Karpas-422 (cell line): ENCODE results near the gene TTC29. TPM values are rescaled to one million over a fixed set of nuclear protein-coding genes. Genes with fewer than 3 reads are reported as not detected.

Experiments
- DNase-seq: peaks from one replicate; pipeline ENCODE4 v3.0.0-alpha.2; 2015
- H2AFZ ChIP-seq: fragments of 200-600 bp; sonication (generic); 2 replicates; pipeline ENCODE4 v1.6.1; 2014; ENCODE audit warnings: antibody characterized with exemption, low read length, mixed read lengths
- H3K27ac ChIP-seq: fragments of 200-600 bp; sonication (generic); 2 replicates; pipeline ENCODE4 v1.5.1; 2014; ENCODE audit warnings: mild to moderate bottlenecking, low read length, moderate library complexity
- H3K27me3 ChIP-seq: fragments of 200-600 bp; sonication (generic); 2 replicates; pipeline ENCODE4 v1.6.1; 2014; ENCODE audit warnings: low read length, mixed read lengths
- H3K36me3 ChIP-seq: fragments of 200-600 bp; sonication (generic); 2 replicates; pipeline ENCODE4 v1.6.1; 2014; ENCODE audit warnings: low read length, mixed read lengths; ENCODE audit not compliant: insufficient read depth
- H3K4me1 ChIP-seq: fragments of 200-600 bp; sonication (generic); 2 replicates; pipeline ENCODE4 v1.6.1; 2014; ENCODE audit warnings: mild to moderate bottlenecking, low read length, mixed read lengths
- H3K4me2 ChIP-seq: fragments of 200-600 bp; sonication (generic); 2 replicates; pipeline ENCODE4 v1.6.1; 2014; ENCODE audit warnings: low read length, low read depth, mild to moderate bottlenecking; ENCODE audit not compliant: poor library complexity, severe bottlenecking
- H3K4me3 ChIP-seq: fragments of 200-600 bp; sonication (generic); 2 replicates; pipeline ENCODE4 v1.5.1; 2014; ENCODE audit warnings: mild to moderate bottlenecking, antibody characterized with exemption, low read length, mixed read lengths
- H3K79me2 ChIP-seq: fragments of 200-600 bp; sonication (generic); 2 replicates; pipeline ENCODE4 v1.6.1; 2014; ENCODE audit warnings: mild to moderate bottlenecking, low read length, mixed read lengths
- H3K9ac ChIP-seq: fragments of 200-600 bp; sonication (generic); 2 replicates; pipeline ENCODE4 v1.6.0; 2014; ENCODE audit warnings: low read length
- H3K9me2 ChIP-seq: fragments of 200-600 bp; sonication (generic), shearing (Covaris generic); replicated peaks from 2 replicates; pipeline ENCODE4 v1.6.0; 2014; ENCODE audit warnings: mild to moderate bottlenecking, low read length, moderate library complexity; ENCODE audit not compliant: insufficient read depth
- H3K9me3 ChIP-seq: fragments of 300-700, 200-600 bp; sonication (generic); 2 replicates; pipeline ENCODE4 v1.6.1; 2014; ENCODE audit warnings: low read length, mixed read lengths
- H4K20me1 ChIP-seq: fragments of 200-600 bp; sonication (generic); 2 replicates; pipeline ENCODE4 v1.6.1; 2014; ENCODE audit warnings: mild to moderate bottlenecking, antibody characterized with exemption, low read length, low read depth; ENCODE audit not compliant: insufficient read depth
- total RNA-seq: library from RNA; depleted of rRNA; stranded (reverse); fragments of >200 nt; shearing (Covaris generic); gene quantifications from 2 replicates; pipeline ENCODE4 v1.2.3, GENCODE V29; 2014; ENCODE audit warnings: low replicate concordance; rRNA removed

Gene TTC29, protein sequence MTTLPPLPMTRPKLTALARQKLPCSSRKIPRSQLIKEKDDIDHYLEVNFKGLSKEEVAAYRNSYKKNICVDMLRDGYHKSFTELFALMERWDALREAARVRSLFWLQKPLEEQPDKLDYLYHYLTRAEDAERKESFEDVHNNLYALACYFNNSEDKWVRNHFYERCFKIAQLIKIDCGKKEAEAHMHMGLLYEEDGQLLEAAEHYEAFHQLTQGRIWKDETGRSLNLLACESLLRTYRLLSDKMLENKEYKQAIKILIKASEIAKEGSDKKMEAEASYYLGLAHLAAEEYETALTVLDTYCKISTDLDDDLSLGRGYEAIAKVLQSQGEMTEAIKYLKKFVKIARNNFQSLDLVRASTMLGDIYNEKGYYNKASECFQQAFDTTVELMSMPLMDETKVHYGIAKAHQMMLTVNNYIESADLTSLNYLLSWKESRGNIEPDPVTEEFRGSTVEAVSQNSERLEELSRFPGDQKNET
- total RNA-seq, result not detected in 2 replicates

GRCh38 chr4:146945556-146946374 lies at the start of gene TTC29:
TSS of gene TTC29 (minus strand) at chr4:146945864. CDS start at chr4:146939895, 5,969 bp downstream.
- no peaks in the 10 kb centered on the region for H3K27me3 ChIP-seq
- H3K9ac ChIP-seq, result no peak within 1 kb of the TSS
- no peak within 1 kb of the TSS for H3K4me3 ChIP-seq
- H3K79me2 ChIP-seq, result no peaks in the 10 kb centered on the region
- no peak within 1 kb of the TSS for H3K4me2 ChIP-seq
- H3K27ac ChIP-seq, result no peak within 1 kb of the TSS
- no peaks in the 10 kb centered on the region for H4K20me1 ChIP-seq
- no peaks in the 10 kb centered on the region for H3K36me3 ChIP-seq
- H3K9me2 ChIP-seq, result no peaks in the 10 kb centered on the region
- peak; percentile 57 for DNase-seq
- no peaks in the 10 kb centered on the region for H3K4me1 ChIP-seq
- no peak within 1 kb of the TSS for H2AFZ ChIP-seq
- no peaks in the 10 kb centered on the region for H3K9me3 ChIP-seq

DNA sequence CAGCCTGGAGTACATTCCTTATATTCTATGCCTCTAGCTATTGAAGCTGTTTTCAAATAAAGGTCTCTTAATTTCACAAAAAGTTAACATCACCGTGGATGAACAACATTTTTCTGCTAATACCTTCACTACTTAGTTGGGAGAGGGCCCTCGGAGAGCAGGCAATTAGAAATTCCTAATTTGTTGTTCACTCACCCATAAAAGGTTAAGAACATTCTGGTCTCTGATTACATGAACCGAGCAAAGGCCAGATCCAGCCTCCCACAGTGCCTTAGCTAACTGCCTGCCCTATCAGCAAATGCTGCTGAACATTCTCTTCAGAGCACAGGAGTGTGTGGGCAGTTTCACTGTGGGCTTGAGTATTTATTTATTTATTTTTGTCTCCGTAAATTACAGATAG lies 36.0 kb upstream of the TTC29 start:
- H3K36me3 ChIP-seq, result no peaks in the 10 kb centered on the region
- no peak overlapping the region for H3K4me2 ChIP-seq
- no peaks in the 10 kb centered on the region for H4K20me1 ChIP-seq
- no peaks in the 10 kb centered on the region for H3K9me2 ChIP-seq
- H3K79me2 ChIP-seq, result no peaks in the 10 kb centered on the region
- no peak overlapping the region for H3K9ac ChIP-seq
- H3K4me3 ChIP-seq, result no peak overlapping the region
- no peaks in the 10 kb centered on the region for H3K27me3 ChIP-seq
- DNase-seq, result no peak
- H3K27ac ChIP-seq, result no peak overlapping the region
- H3K9me3 ChIP-seq, result no peaks in the 10 kb centered on the region
- H2AFZ ChIP-seq, result no peak overlapping the region
- no peaks in the 10 kb centered on the region for H3K4me1 ChIP-seq

DNA sequence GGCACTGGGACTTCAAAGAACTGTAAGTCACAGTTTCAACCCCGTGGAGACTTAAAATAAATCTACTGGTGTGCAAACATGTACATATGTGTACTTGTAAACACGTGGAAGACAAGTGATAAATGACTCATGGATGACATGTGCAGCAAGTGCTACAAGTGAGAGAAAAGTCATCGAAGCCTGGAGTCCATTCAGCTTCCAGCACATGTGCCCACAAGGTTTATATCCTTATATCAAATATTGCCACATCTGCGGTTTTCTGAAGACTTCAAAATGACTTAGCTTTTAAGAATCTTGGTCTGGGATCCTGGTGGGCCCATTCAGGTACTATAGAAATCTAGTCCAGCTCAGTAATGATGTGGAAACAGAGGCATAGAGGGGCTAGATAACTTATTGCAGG lies 33.0 kb upstream of the TTC29 start:
- no peak overlapping the region for H3K4me2 ChIP-seq
- no peak overlapping the region for H2AFZ ChIP-seq
- no peak overlapping the region for H3K9ac ChIP-seq
- no peaks in the 10 kb centered on the region for H4K20me1 ChIP-seq
- H3K9me2 ChIP-seq, result no peaks in the 10 kb centered on the region
- H3K9me3 ChIP-seq, result no peaks in the 10 kb centered on the region
- no peak for DNase-seq
- H3K4me1 ChIP-seq, result no peaks in the 10 kb centered on the region
- H3K27me3 ChIP-seq, result no peaks in the 10 kb centered on the region
- no peaks in the 10 kb centered on the region for H3K79me2 ChIP-seq
- no peaks in the 10 kb centered on the region for H3K36me3 ChIP-seq
- H3K27ac ChIP-seq, result no peak overlapping the region
- no peak overlapping the region for H3K4me3 ChIP-seq

- Histone ChIP-seq H3K79me2 (no peaks in the 10 kb centered on the region), H3K9ac (no peak overlapping the region), H3K36me3 (no peaks in the 10 kb centered on the region), H3K27me3 (no peaks in the 10 kb centered on the region), H3K9me3 (no peaks in the 10 kb centered on the region), H4K20me1 (no peaks in the 10 kb centered on the region), H3K4me1 (no peaks in the 10 kb centered on the region), H3K4me3 (no peak overlapping the region), H3K4me2 (no peak overlapping the region), H3K27ac (no peak overlapping the region), H3K9me2 (no peaks in the 10 kb centered on the region), H2AFZ (no peak overlapping the region)
- DNase-seq, result no peak
These were observed 30.5 kb upstream of the TTC29 start for GRCh38 chr4:146976145-146976544.

DNA sequence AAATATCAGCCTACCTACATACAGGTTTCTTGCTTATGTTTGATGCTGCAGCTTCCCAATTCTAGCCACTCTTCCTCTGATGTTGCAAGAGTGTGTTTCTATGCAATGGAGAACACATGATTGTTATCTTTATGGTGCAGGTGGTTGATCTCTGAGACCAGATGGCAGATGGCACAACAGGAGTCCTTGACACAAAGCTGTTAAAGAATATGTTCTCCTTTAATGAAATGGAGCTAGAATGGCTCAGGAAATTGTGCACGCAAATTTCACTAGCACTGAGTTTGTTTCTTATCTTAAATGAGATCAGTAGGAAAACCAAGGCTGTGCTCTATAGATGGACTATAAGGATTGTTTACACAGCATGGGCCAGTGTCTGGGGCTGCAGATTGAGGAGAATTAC lies 29.9 kb upstream of the TTC29 start:
- Histone ChIP-seq H3K9me3 (no peaks in the 10 kb centered on the region), H3K4me2 (no peak overlapping the region), H3K27me3 (no peaks in the 10 kb centered on the region), H2AFZ (no peak overlapping the region), H3K36me3 (no peaks in the 10 kb centered on the region), H3K27ac (no peak overlapping the region), H3K9me2 (no peaks in the 10 kb centered on the region), H4K20me1 (no peaks in the 10 kb centered on the region), H3K4me1 (no peaks in the 10 kb centered on the region), H3K79me2 (no peaks in the 10 kb centered on the region), H3K4me3 (no peak overlapping the region), H3K9ac (no peak overlapping the region)
- no peak for DNase-seq

DNA sequence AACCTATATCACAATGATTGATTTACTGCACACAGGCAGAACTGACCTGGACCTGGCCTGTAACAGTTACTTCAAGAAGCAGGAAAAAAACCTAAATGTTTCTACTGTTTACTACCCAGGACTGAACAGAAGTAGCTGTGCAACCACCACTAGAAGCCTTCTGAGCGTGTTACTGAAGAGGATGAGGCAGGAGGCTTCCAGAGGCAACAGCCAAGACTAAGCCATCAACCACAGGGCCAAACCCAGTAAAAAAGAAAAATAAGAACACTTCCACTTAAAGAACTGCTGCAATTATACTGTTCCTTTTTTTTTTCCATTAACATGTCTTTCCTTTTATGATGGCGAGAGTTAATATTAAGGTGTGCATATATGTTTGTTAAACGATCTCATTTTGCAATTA lies 29.4 kb upstream of the TTC29 start:
- Histone ChIP-seq H3K9me2 (no peaks in the 10 kb centered on the region), H3K9me3 (no peaks in the 10 kb centered on the region), H3K79me2 (no peaks in the 10 kb centered on the region), H3K4me3 (no peak overlapping the region), H3K4me1 (no peaks in the 10 kb centered on the region), H4K20me1 (no peaks in the 10 kb centered on the region), H2AFZ (no peak overlapping the region), H3K27ac (no peak overlapping the region), H3K27me3 (no peaks in the 10 kb centered on the region), H3K9ac (no peak overlapping the region), H3K36me3 (no peaks in the 10 kb centered on the region), H3K4me2 (no peak overlapping the region)
- no peak for DNase-seq

GRCh38 chr4:146972036-146972435 lies 26.4 kb upstream of the TTC29 start:
- H3K9ac ChIP-seq, result no peak overlapping the region
- H3K4me1 ChIP-seq, result no peaks in the 10 kb centered on the region
- no peaks in the 10 kb centered on the region for H4K20me1 ChIP-seq
- DNase-seq, result no peak
- H3K27me3 ChIP-seq, result no peaks in the 10 kb centered on the region
- H2AFZ ChIP-seq, result no peak overlapping the region
- no peaks in the 10 kb centered on the region for H3K9me3 ChIP-seq
- no peaks in the 10 kb centered on the region for H3K36me3 ChIP-seq
- H3K27ac ChIP-seq, result no peak overlapping the region
- no peak overlapping the region for H3K4me2 ChIP-seq
- no peaks in the 10 kb centered on the region for H3K79me2 ChIP-seq
- no peak overlapping the region for H3K4me3 ChIP-seq
- no peaks in the 10 kb centered on the region for H3K9me2 ChIP-seq

DNA sequence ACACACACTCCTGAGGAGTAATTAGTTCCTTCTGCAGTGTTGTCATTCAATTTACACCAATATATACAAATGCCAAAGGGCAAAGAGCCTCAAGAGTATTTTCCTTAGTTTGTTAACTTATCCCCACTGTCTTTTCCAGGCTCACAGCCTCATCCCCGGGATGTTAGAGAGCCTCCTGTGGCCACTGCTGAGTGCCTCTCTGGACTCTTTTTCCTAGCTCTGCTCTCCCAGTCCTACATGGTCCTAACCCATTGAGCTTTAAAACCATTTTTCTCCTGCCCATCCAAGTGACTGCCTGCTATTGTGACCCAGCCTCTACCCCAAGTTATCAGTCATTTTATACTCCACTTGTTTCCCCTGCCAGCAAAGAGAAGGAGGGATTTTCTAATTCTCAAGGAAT lies 23.5 kb upstream of the TTC29 start:
- 0 out of 2 replicates have a peak, but pooled peaks cover 2% of the 10 kb centered on the region for H3K27me3 ChIP-seq

More for the DNA sequence above, 23.5 kb upstream of the TTC29 start:
- no peaks in the 10 kb centered on the region for H3K79me2 ChIP-seq
- DNase-seq, result no peak
- H3K9ac ChIP-seq, result no peak overlapping the region
- no peak overlapping the region for H3K4me3 ChIP-seq
- no peak overlapping the region for H3K4me2 ChIP-seq
- H4K20me1 ChIP-seq, result no peaks in the 10 kb centered on the region
- H3K9me3 ChIP-seq, result no peaks in the 10 kb centered on the region
- H3K9me2 ChIP-seq, result no peaks in the 10 kb centered on the region
- H2AFZ ChIP-seq, result no peak overlapping the region
- no peak overlapping the region for H3K27ac ChIP-seq
- H3K36me3 ChIP-seq, result no peaks in the 10 kb centered on the region
- H3K4me1 ChIP-seq, result no peaks in the 10 kb centered on the region
